Stimulated activated CD8-positive, alpha-beta memory T cell treated with anti-CD3 and anti-CD28 coated beads, Interleukin-15, amount 100 ng/mL, for 4 hours (primary cell): Measurements from ENCODE around the gene ZW10.

Experiments
- DNase-seq, 2 donors: peaks; one replicate each; pipeline ENCODE4 v3.0.0-alpha.2; 2020; ENCODE audit warnings: low read depth in 2 of 2

ZW10 gene

GRCh38 chr11:113697756-113698407, 75.6 kb downstream of the ZW10 start:
- no peak for DNase-seq

- no peak for DNase-seq
Observed at GRCh38 chr11:113697111-113697510, 76.4 kb downstream of the ZW10 start.

- no peak for DNase-seq
Observed at GRCh38 chr11:113695207-113695606, 78.3 kb downstream of the ZW10 start.

- DNase-seq: no peak
Observed at GRCh38 chr11:113694390-113694789, 79.1 kb downstream of the ZW10 start.

GRCh38 chr11:113693030-113693429, 80.5 kb downstream of the ZW10 start:
- DNase-seq: no peak

GRCh38 chr11:113690619-113691569, 82.6 kb downstream of the ZW10 start:
- no peak for DNase-seq

- DNase-seq: no peak
Observed at GRCh38 chr11:113689768-113690618, 83.5 kb downstream of the ZW10 start.

- DNase-seq: no peak
Observed at GRCh38 chr11:113685654-113686359, 87.7 kb downstream of the ZW10 start.

GRCh38 chr11:113684496-113684895, 89.0 kb downstream of the ZW10 start:
- no peak for DNase-seq

GRCh38 chr11:113683481-113684046, 89.9 kb downstream of the ZW10 start:
- DNase-seq: no peak
